AG04450 (cell line): ENCODE measurements around the gene NPAS3. TPM values are rescaled to one million over a fixed set of nuclear protein-coding genes. Genes with fewer than 3 reads are reported as not detected.

Experiments
- CTCF ChIA-PET: fragments of 300-600, 350-600 bp; formaldehyde crosslinking; extraction: SDS; loops from one replicate; lab custom pipeline; 2022; ENCODE audit warnings: antibody characterized with exemption, inconsistent platforms; lab: Charles Lee
- POLR2A ChIA-PET: fragments of 350-600 bp; formaldehyde crosslinking; extraction: SDS; loops from one replicate; lab custom pipeline; 2021; ENCODE audit warnings: antibody characterized with exemption, inconsistent platforms; lab: Yijun Ruan, JAX
- DNase-seq: peaks from one replicate; pipeline ENCODE4 v3.0.0-alpha.2; 2011; ENCODE audit warnings: low read depth, low spot score
- H3K27ac ChIP-seq: one replicate; pipeline ENCODE4 v1.5.1; 2012; ENCODE audit warnings: low read depth, low read length, control low read depth
- H3K27me3 ChIP-seq: one replicate; pipeline ENCODE4 v1.6.0; 2012; ENCODE audit warnings: low read length; ENCODE audit not compliant: control insufficient read depth, insufficient read depth
- H3K4me3 ChIP-seq: 2 replicates; pipeline ENCODE4 v1.5.1; 2011; ENCODE audit warnings: mild to moderate bottlenecking, low read depth, low read length, control low read depth
- H3K9me3 ChIP-seq: 2 replicates; pipeline ENCODE4 v1.5.1; 2012; ENCODE audit warnings: low read length; ENCODE audit not compliant: control insufficient read depth, insufficient read depth
- CTCF ChIP-seq: IDR thresholded peaks from 2 replicates; pipeline ENCODE4 v1.5.1; 2011; ENCODE audit warnings: low read depth, low read length, control low read depth, inconsistent platforms
- polyA plus RNA-seq: library from polyadenylated mRNA; depleted of rRNA; stranded (reverse); fragments of >200 nt; gene quantifications from 2 replicates; pipeline ENCODE4 v1.2.3, GENCODE V29; 2011

NPAS3 gene
- polyA plus RNA-seq, 1 experiment: not detected

- no peaks in the 10 kb centered on the region for H3K9me3 ChIP-seq
- no peak overlapping the region for H3K27ac ChIP-seq
- no peak overlapping the region for H3K4me3 ChIP-seq
- H3K27me3 ChIP-seq: no peaks in the 10 kb centered on the region
- no peak for DNase-seq
- CTCF ChIA-PET: no interaction called here
- POLR2A ChIA-PET: no interaction called here
- TF ChIP-seq CTCF: no peak
These were observed 420.7 kb downstream of the NPAS3 start for GRCh38 chr14:33359288-33359881.

GRCh38 chr14:33362934-33363333 lies 424.3 kb downstream of the NPAS3 start:
- Histone ChIP-seq H3K9me3 (no peaks in the 10 kb centered on the region), H3K27ac (no peak overlapping the region), H3K4me3 (no peak overlapping the region), H3K27me3 (no peaks in the 10 kb centered on the region)
- TF ChIP-seq CTCF: no peak
- POLR2A ChIA-PET: no interaction called here
- CTCF ChIA-PET: no interaction called here
- DNase-seq: no peak

GRCh38 chr14:33363682-33364081 lies 425.0 kb downstream of the NPAS3 start:
- Histone ChIP-seq H3K9me3 (no peaks in the 10 kb centered on the region), H3K27me3 (no peaks in the 10 kb centered on the region), H3K4me3 (no peak overlapping the region), H3K27ac (no peak overlapping the region)
- TF ChIP-seq CTCF: no peak
- CTCF ChIA-PET: no interaction called here
- POLR2A ChIA-PET: no interaction called here
- no peak for DNase-seq

GRCh38 chr14:33364466-33364865 lies 425.8 kb downstream of the NPAS3 start:
- no peak for TF ChIP-seq CTCF
- ChIA-PET POLR2A (no interaction called here), CTCF (no interaction called here)

GRCh38 chr14:33369041-33369440 lies 430.4 kb downstream of the NPAS3 start:
- H3K27ac ChIP-seq: no peak overlapping the region
- ChIA-PET POLR2A (no interaction called here), CTCF (no interaction called here)
- no peaks in the 10 kb centered on the region for H3K27me3 ChIP-seq
- TF ChIP-seq CTCF: no peak
- no peaks in the 10 kb centered on the region for H3K9me3 ChIP-seq
- DNase-seq: no peak
- no peak overlapping the region for H3K4me3 ChIP-seq

More at GRCh38 chr14:33364466-33364865, 425.8 kb downstream of the NPAS3 start:
- Histone ChIP-seq H3K27me3 (no peaks in the 10 kb centered on the region), H3K4me3 (no peak overlapping the region), H3K27ac (no peak overlapping the region), H3K9me3 (no peaks in the 10 kb centered on the region)
- no peak for DNase-seq
